Ishikawa (cell line): ENCODE results near the gene ENOX1.

Experiments
- CREB1 ChIP-seq: IDR thresholded peaks from 2 replicates; pipeline ENCODE4 v1.6.1; 2012; ENCODE audit warnings: low read depth
- EGR1 ChIP-seq: IDR thresholded peaks from 2 replicates; pipeline ENCODE4 v1.6.1; 2012
- EP300 ChIP-seq: IDR thresholded peaks from 2 replicates; pipeline ENCODE4 v1.6.1; 2012; ENCODE audit warnings: borderline replicate concordance
- NFIC ChIP-seq: IDR thresholded peaks from 2 replicates; pipeline ENCODE4 v1.6.1; 2012
- RAD21 ChIP-seq: IDR thresholded peaks from 2 replicates; pipeline ENCODE4 v1.6.1; 2012; ENCODE audit warnings: low read depth
- REST ChIP-seq: IDR thresholded peaks from 2 replicates; pipeline ENCODE4 v1.6.1; 2012; ENCODE audit warnings: low read depth, mild to moderate bottlenecking
- TAF1 ChIP-seq: IDR thresholded peaks from 2 replicates; pipeline ENCODE4 v1.6.1; 2012; ENCODE audit warnings: low read depth, mild to moderate bottlenecking
- USF1 ChIP-seq: IDR thresholded peaks from 2 replicates; pipeline ENCODE4 v1.6.1; 2012
- YY1 ChIP-seq: IDR thresholded peaks from 2 replicates; pipeline ENCODE4 v1.6.1; 2012; ENCODE audit warnings: low read depth
- ZBTB7A ChIP-seq: IDR thresholded peaks from 2 replicates; pipeline ENCODE4 v1.6.1; 2012; ENCODE audit warnings: low read depth

GRCh38 chr13:43278127-43278526 is 508.6 kb downstream of the ENOX1 start:
- TF ChIP-seq YY1 (no peak), USF1 (no peak), REST (no peak), ZBTB7A (no peak), RAD21 (no peak), CREB1 (no peak), NFIC (no peak), TAF1 (no peak), EGR1 (no peak), EP300 (no peak)
